ENCODE data around the gene UNC5B. TPM values are rescaled to one million over a fixed set of nuclear protein-coding genes. Genes with fewer than 3 reads are reported as not detected.
"Not testable (repeated sequence)": the region's sequence is repeated elsewhere in the genome, so short reads cannot be mapped to it uniquely, and the experiment has no call there.

UNC5B gene
- polyA plus RNA-seq, 1 experiment, result 27.4 TPM

- H3K36me3 ChIP-seq (ENCODE audit: control insufficient read depth, insufficient read depth, low read length), result peaks cover 48% of the 10 kb centered on the region
- TF ChIP-seq, protein P1, sequence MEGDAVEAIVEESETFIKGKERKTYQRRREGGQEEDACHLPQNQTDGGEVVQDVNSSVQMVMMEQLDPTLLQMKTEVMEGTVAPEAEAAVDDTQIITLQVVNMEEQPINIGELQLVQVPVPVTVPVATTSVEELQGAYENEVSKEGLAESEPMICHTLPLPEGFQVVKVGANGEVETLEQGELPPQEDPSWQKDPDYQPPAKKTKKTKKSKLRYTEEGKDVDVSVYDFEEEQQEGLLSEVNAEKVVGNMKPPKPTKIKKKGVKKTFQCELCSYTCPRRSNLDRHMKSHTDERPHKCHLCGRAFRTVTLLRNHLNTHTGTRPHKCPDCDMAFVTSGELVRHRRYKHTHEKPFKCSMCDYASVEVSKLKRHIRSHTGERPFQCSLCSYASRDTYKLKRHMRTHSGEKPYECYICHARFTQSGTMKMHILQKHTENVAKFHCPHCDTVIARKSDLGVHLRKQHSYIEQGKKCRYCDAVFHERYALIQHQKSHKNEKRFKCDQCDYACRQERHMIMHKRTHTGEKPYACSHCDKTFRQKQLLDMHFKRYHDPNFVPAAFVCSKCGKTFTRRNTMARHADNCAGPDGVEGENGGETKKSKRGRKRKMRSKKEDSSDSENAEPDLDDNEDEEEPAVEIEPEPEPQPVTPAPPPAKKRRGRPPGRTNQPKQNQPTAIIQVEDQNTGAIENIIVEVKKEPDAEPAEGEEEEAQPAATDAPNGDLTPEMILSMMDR (IDR thresholded peaks at IDR 0.05; ENCODE audit: insufficient read depth, low read depth, low read length), result no peak
- CTCF ChIA-PET, result interaction anchor here (1.6 kb wide), 1 partner anchor 392 kb away, joined by 7 read pairs; no protein-coding TSS in a partner anchor
- no peak for DNase-seq (ENCODE audit: low read depth)
- H3K27me3 ChIP-seq (ENCODE audit: control insufficient read depth, insufficient read depth, low read length), result no peaks in the 10 kb centered on the region
- POLR2A ChIA-PET, result no interaction called here
- H3K4me3 ChIP-seq (ENCODE audit: low read depth, low read length), result no peak overlapping the region
Measured at GRCh38 chr10:71296086-71296485, 83.7 kb downstream of the UNC5B start.

DNA sequence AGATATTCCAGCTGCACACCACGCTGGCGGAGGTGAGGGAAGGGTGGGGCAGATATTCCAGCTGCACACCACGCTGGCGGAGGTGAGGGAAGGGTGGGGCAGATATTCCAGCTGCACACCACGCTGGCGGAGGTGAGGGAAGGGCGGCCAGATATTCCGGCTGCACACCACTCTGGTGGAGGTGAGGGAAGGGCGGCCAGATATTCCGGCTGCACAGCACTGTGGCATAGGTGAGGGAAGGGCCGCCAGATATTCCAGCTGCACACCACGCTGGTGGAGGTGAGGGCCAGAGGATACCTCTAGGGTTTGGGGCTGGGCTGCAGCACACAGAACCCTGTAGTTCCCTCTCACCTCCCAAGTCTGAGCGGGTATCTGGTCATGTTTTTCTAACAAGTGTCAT lies 84.4 kb downstream of the UNC5B start:
- H3K27me3 ChIP-seq (ENCODE audit: control insufficient read depth, insufficient read depth, low read length); DNase-seq (ENCODE audit: low read depth); H3K4me3 ChIP-seq (ENCODE audit: low read depth, low read length); POLR2A ChIA-PET: not testable (repeated sequence)
- peaks cover 46% of the 10 kb centered on the region for H3K36me3 ChIP-seq (ENCODE audit: control insufficient read depth, insufficient read depth, low read length)
- CTCF ChIA-PET, result interaction anchor here (1.6 kb wide), 1 partner anchor 393 kb away, joined by 7 read pairs; no protein-coding TSS in a partner anchor

- Histone ChIP-seq H3K4me3 (ENCODE audit: low read depth, low read length) (no peak overlapping the region), H3K36me3 (ENCODE audit: control insufficient read depth, insufficient read depth, low read length) (peaks cover 45% of the 10 kb centered on the region), H3K27me3 (ENCODE audit: control insufficient read depth, insufficient read depth, low read length) (no peaks in the 10 kb centered on the region)
- DNase-seq (ENCODE audit: low read depth), result no peak
- TF ChIP-seq, protein P1 (IDR thresholded peaks at IDR 0.05; ENCODE audit: insufficient read depth, low read depth, low read length), result no peak
- ChIA-PET POLR2A (no interaction called here), CTCF (interaction anchor here (1.4 kb wide), 2 partner anchors 23 to 24 kb away, joined by 3 read pairs; no protein-coding TSS in a partner anchor)
Measured at GRCh38 chr10:71297343-71297742, 85.0 kb downstream of the UNC5B start.

DNA sequence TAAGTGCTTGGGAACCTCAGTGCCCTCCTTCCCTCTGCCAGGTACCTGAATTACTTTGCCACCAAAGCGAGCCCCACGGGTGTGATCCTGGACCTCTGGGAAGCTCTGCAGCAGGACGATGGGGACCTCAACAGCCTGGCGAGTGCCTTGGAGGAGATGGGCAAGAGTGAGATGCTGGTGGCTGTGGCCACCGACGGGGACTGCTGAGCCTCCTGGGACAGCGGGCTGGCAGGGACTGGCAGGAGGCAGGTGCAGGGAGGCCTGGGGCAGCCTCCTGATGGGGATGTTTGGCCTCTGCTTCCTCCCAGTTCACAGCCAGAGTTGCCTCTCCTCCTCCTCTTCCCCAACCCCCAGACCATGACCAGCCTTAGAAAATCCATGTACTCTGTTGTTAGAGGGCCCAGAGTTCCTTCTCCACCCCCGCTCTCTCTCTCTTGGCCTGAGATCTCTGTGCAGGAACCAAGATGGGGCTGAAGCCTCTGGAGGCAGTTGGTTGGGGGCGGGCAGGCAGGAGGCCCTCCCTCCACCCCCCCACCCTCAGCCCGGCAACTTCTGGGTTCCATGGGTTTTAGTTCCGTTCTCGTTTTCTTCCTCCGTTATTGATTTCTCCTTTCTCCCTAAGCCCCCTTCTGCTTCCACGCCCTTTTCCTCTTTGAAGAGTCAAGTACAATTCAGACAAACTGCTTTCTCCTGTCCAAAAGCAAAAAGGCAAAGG lies 86.9 kb downstream of the UNC5B start:
- ChIA-PET POLR2A (no interaction called here), CTCF (interaction anchor here (1.3 to 1.4 kb wide), 2 partner anchors 15 to 26 kb away, joined by 3 to 5 read pairs; no protein-coding TSS in a partner anchor)
- Histone ChIP-seq H3K36me3 (ENCODE audit: control insufficient read depth, insufficient read depth, low read length) (peaks cover 40% of the 10 kb centered on the region), H3K27me3 (ENCODE audit: control insufficient read depth, insufficient read depth, low read length) (no peaks in the 10 kb centered on the region), H3K4me3 (ENCODE audit: low read depth, low read length) (no peak overlapping the region)
- no peak for DNase-seq (ENCODE audit: low read depth)
- TF ChIP-seq, protein P1 (IDR thresholded peaks at IDR 0.05; ENCODE audit: insufficient read depth, low read depth, low read length), result no peak

GRCh38 chr10:71300555-71301370 lies 88.4 kb downstream of the UNC5B start:
- H3K4me3 ChIP-seq (ENCODE audit: low read depth, low read length), result no peak overlapping the region
- ChIA-PET CTCF (interaction anchor here (0.6 to 1.3 kb wide), 2 partner anchors 13 to 113 kb away, joined by 3 to 5 read pairs; no protein-coding TSS in a partner anchor), POLR2A (no interaction called here)
- H3K36me3 ChIP-seq (ENCODE audit: control insufficient read depth, insufficient read depth, low read length), result peaks cover 33% of the 10 kb centered on the region
- H3K27me3 ChIP-seq (ENCODE audit: control insufficient read depth, insufficient read depth, low read length), result no peaks in the 10 kb centered on the region
- TF ChIP-seq, protein P1 (IDR thresholded peaks at IDR 0.05; ENCODE audit: insufficient read depth, low read depth, low read length), result no peak
- no peak for DNase-seq (ENCODE audit: low read depth)
